LNCAP (cell line): Measurements from ENCODE around the gene PRPF19.

Source experiments
- TF ChIP-seq, protein P1 (sequence below): fragments of 450-650 bp; IDR thresholded peaks from 2 replicates; pipeline ENCODE4 v1.5.1; 2017; ENCODE audit warnings: mild to moderate bottlenecking

Gene PRPF19

GRCh38 chr11:60926500-60926899, 20.1 kb upstream of the PRPF19 start:
- TF ChIP-seq, protein P1, sequence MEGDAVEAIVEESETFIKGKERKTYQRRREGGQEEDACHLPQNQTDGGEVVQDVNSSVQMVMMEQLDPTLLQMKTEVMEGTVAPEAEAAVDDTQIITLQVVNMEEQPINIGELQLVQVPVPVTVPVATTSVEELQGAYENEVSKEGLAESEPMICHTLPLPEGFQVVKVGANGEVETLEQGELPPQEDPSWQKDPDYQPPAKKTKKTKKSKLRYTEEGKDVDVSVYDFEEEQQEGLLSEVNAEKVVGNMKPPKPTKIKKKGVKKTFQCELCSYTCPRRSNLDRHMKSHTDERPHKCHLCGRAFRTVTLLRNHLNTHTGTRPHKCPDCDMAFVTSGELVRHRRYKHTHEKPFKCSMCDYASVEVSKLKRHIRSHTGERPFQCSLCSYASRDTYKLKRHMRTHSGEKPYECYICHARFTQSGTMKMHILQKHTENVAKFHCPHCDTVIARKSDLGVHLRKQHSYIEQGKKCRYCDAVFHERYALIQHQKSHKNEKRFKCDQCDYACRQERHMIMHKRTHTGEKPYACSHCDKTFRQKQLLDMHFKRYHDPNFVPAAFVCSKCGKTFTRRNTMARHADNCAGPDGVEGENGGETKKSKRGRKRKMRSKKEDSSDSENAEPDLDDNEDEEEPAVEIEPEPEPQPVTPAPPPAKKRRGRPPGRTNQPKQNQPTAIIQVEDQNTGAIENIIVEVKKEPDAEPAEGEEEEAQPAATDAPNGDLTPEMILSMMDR = no peak

DNA sequence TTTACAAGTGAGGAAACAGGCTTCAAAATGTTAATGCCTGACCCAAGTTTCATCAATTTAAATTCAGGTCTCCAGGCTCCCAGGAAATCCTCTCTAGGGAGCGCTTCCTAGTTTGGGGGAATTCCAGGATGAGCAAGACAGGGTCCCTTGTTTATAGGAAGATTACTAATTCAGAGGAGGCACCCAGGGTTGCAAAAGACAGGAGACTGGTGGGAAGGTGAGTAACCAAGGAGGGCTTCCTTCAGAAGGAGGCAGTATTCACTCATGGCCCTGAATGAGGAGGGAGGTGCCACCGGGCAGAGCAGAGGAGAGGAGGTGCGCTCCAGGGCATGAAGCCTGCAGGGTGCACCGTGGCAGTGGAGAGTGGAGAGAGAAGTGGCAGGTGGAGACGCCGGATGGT, 19.5 kb upstream of the PRPF19 start:
- TF ChIP-seq, protein P1 = no peak

DNA sequence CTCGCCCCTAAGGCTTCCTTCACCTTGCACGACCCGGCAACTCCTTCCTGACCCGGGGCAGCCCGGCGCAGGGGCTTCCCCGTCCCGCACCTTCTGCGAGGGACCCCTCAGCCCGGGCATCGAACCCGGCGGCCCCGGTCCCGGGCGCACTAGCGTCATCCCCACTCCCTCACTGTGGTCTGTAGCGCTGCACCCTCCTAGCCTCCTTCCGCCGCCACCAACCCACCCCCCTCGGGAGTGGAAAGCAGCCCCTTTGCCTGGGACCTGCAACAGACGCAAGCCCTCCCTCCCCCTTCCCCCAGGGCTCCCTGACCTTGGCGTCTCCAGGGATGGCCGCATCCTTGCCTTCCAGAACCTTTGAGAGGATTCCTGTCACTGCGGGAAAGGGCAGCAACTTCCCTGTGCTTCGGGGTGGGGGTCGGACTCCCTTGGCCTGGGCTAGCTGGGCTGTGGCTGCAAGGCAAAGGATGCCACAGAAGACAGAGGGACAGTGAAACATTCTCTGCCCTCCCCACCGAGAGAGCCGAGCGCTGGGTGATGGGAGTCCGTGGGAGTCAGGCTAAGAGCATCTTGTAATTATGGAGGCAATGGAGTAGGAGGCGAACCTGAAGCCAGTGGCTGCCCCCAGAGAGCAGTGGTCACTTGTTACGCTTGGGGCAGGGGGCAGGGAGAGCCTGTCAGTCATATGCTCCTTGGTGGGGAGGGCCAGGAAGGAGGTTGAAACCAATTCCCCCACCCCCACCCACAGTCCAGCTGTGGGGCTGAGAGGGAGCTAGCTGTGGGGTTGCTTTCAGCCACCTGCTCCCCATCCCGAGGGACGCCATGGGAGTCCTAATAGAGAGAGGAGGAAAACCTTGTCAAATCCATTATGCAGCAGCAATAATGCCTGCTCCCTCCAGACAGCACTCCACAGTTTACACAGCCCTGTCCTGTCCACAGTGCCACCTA, 18.8 kb upstream of the PRPF19 start:
- TF ChIP-seq, protein P1 = no peak

DNA sequence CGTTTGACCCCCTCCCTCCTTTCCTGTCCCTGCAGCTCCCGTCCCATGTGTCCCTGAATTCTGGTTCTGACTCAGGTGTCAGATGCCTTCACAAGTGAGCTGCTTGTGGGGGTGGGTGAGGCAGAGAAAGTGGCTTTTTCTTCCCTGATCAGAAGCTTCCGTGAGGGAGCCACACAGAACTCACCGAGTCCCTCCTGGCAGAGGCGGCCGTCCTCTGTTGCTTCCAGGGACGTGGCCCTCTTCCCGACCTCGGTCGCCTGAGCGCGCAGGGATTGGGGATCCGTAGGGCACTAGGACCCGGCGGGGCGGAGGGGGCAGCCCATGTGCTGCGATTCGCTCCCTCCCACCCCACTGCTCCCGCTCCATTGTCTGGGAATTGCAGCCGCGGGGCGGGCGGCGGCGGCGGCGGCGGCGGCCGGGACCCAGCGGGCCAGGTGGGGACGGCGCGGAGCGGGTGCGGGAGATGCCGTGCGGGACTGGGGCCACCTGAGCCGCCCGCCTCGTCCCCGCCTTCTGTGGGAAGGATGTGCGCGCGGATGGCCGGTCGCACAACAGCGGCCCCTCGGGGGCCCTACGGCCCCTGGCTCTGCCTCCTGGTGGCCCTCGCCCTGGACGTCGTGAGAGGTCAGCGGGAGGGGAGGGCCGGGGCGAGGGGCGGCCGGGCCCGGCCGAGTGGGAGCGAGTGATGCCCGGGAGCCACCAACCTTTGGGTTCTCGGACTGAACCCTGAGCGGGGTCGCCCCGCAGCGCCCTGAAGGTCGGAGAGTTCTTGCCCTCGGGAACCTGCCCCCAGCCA, 17.9 kb upstream of the PRPF19 start, which contains the start of gene TMEM132A:
Gene TMEM132A, plus strand, starts transcription at position 351 of the 796 bp plus-strand sequence. Its CDS starts 174 bp downstream, at position 525.
- TF ChIP-seq, protein P1 = peak; percentile 18; the same call in 1 of the 2 replicates

DNA sequence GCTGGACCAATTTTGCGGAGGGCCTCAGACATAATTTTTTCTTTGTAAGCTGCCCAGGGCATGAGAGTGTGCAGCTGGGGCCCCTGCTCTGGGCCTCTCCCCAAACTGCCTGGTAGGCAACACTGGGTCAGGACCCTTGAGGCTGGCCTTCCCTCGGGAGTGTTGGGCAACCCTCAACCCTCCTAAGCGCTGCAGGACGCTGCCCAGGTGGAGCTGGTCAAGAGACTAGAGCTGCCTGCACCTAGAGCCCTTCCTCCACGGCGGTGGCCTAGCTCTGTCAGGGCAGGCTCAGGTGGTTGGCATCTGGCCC, 17.4 kb upstream of the PRPF19 start:
- TF ChIP-seq, protein P1 = no peak

GRCh38 chr11:60923326-60923725, 16.9 kb upstream of the PRPF19 start:
- TF ChIP-seq, protein P1 = no peak

- TF ChIP-seq, protein P1 = no peak
Measured at GRCh38 chr11:60922906-60923305, 16.5 kb upstream of the PRPF19 start.
